SK-N-SH treated with all-trans-retinoic acid at 6 μM for 48 hours (cell line): Measurements from ENCODE around the gene DUSP11.

Experiments
- ARNTL ChIP-seq: fragments of 450-650 bp; formaldehyde crosslinking; IDR thresholded peaks from 2 replicates; pipeline ENCODE4 v1.5.0; 2020; ENCODE audit warnings: low read depth, mild to moderate bottlenecking, moderate library complexity, borderline replicate concordance
- CSDC2 ChIP-seq: fragments of 250-450 bp; sonication (Bioruptor Pico); IDR thresholded peaks from 2 replicates; pipeline ENCODE4 v1.5.0; 2020; ENCODE audit warnings: mild to moderate bottlenecking, moderate library complexity
- GLIS3 ChIP-seq: fragments of 250-450 bp; sonication (Bioruptor Pico); IDR thresholded peaks from 2 replicates; pipeline ENCODE4 v1.5.0; 2020; ENCODE audit warnings: mild to moderate bottlenecking, moderate library complexity
- ISL1 ChIP-seq: fragments of 250-450 bp; sonication (Bioruptor Pico); IDR thresholded peaks from 2 replicates; pipeline ENCODE4 v2.1.2; 2022; ENCODE audit warnings: mild to moderate bottlenecking, moderate library complexity
- SNAI2 ChIP-seq: fragments of 250-450 bp; sonication (Bioruptor Pico); IDR thresholded peaks from 2 replicates; pipeline ENCODE4 v1.5.0; 2020; ENCODE audit warnings: mild to moderate bottlenecking, moderate library complexity
- TOX ChIP-seq: fragments of 250-450 bp; sonication (Bioruptor Pico); IDR thresholded peaks from 2 replicates; pipeline ENCODE4 v1.8.0; 2021; ENCODE audit warnings: mild to moderate bottlenecking, moderate library complexity, borderline replicate concordance
- ZFP3 ChIP-seq: fragments of 250-450 bp; sonication (Bioruptor Pico); IDR thresholded peaks from 2 replicates; pipeline ENCODE4 v1.5.0; 2020; ENCODE audit warnings: mild to moderate bottlenecking, moderate library complexity
- ZFP30 ChIP-seq: fragments of 450-650 bp; formaldehyde crosslinking; IDR thresholded peaks from 2 replicates; pipeline ENCODE4 v1.5.0; 2022; ENCODE audit warnings: mild to moderate bottlenecking, moderate library complexity
- ZNF8 ChIP-seq: fragments of 450-650 bp; formaldehyde crosslinking; IDR thresholded peaks from 2 replicates; pipeline ENCODE4 v1.5.0; 2020; ENCODE audit warnings: mild to moderate bottlenecking, moderate library complexity
- TF ChIP-seq, protein P1 (sequence below): fragments of 250-450 bp; sonication (Bioruptor Pico); IDR thresholded peaks from 2 replicates; pipeline ENCODE4 v1.8.0; 2020; ENCODE audit warnings: mild to moderate bottlenecking, moderate library complexity, borderline replicate concordance
- TF ChIP-seq, protein P2 (sequence below): fragments of 250-450 bp; sonication (Bioruptor Pico); IDR thresholded peaks from 2 replicates; pipeline ENCODE4 v1.5.1; 2020; ENCODE audit warnings: low read depth, mild to moderate bottlenecking, moderate library complexity
- TF ChIP-seq, protein P3 (sequence below): fragments of 250-450 bp; sonication (Bioruptor Pico); IDR thresholded peaks from 2 replicates; pipeline ENCODE4 v1.5.0; 2020; ENCODE audit warnings: mild to moderate bottlenecking, moderate library complexity

DNA sequence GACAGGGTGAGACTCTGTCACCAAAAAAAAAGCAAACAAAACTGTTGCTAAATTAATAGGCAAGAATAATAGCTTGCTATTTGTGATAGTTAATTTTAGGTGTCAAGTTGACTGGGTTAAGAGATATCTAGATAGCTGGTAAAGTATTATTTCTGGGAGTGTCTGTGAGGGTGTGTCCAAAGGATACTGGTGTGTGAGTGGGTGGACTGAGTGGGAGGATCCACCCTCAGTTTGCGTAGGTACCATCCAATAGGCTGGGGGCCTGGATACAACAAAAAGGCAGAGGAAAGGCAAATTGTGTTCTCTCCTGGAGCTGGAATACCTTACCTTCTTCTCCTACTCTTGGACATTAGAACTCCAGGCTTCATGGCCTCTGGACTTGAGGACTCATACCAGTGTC lies 15.0 kb downstream of the DUSP11 start:
- no peak for TF ChIP-seq ZFP30 (CRISPR knock-in tag)
- TF ChIP-seq ZNF8: no peak
- TF ChIP-seq SNAI2 (CRISPR knock-in tag): no peak
- TF ChIP-seq TOX: no peak
- no peak for TF ChIP-seq ZFP3 (CRISPR knock-in tag)
- TF ChIP-seq, protein P1, sequence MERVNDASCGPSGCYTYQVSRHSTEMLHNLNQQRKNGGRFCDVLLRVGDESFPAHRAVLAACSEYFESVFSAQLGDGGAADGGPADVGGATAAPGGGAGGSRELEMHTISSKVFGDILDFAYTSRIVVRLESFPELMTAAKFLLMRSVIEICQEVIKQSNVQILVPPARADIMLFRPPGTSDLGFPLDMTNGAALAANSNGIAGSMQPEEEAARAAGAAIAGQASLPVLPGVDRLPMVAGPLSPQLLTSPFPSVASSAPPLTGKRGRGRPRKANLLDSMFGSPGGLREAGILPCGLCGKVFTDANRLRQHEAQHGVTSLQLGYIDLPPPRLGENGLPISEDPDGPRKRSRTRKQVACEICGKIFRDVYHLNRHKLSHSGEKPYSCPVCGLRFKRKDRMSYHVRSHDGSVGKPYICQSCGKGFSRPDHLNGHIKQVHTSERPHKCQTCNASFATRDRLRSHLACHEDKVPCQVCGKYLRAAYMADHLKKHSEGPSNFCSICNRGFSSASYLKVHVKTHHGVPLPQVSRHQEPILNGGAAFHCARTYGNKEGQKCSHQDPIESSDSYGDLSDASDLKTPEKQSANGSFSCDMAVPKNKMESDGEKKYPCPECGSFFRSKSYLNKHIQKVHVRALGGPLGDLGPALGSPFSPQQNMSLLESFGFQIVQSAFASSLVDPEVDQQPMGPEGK (CRISPR knock-in tag): no peak
- TF ChIP-seq, protein P2, sequence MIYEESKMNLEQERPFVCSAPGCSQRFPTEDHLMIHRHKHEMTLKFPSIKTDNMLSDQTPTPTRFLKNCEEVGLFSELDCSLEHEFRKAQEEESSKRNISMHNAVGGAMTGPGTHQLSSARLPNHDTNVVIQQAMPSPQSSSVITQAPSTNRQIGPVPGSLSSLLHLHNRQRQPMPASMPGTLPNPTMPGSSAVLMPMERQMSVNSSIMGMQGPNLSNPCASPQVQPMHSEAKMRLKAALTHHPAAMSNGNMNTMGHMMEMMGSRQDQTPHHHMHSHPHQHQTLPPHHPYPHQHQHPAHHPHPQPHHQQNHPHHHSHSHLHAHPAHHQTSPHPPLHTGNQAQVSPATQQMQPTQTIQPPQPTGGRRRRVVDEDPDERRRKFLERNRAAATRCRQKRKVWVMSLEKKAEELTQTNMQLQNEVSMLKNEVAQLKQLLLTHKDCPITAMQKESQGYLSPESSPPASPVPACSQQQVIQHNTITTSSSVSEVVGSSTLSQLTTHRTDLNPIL (CRISPR knock-in tag): no peak
- no peak for TF ChIP-seq ISL1
- no peak for TF ChIP-seq CSDC2 (CRISPR knock-in tag)
- no peak for TF ChIP-seq ARNTL
- TF ChIP-seq, protein P3, sequence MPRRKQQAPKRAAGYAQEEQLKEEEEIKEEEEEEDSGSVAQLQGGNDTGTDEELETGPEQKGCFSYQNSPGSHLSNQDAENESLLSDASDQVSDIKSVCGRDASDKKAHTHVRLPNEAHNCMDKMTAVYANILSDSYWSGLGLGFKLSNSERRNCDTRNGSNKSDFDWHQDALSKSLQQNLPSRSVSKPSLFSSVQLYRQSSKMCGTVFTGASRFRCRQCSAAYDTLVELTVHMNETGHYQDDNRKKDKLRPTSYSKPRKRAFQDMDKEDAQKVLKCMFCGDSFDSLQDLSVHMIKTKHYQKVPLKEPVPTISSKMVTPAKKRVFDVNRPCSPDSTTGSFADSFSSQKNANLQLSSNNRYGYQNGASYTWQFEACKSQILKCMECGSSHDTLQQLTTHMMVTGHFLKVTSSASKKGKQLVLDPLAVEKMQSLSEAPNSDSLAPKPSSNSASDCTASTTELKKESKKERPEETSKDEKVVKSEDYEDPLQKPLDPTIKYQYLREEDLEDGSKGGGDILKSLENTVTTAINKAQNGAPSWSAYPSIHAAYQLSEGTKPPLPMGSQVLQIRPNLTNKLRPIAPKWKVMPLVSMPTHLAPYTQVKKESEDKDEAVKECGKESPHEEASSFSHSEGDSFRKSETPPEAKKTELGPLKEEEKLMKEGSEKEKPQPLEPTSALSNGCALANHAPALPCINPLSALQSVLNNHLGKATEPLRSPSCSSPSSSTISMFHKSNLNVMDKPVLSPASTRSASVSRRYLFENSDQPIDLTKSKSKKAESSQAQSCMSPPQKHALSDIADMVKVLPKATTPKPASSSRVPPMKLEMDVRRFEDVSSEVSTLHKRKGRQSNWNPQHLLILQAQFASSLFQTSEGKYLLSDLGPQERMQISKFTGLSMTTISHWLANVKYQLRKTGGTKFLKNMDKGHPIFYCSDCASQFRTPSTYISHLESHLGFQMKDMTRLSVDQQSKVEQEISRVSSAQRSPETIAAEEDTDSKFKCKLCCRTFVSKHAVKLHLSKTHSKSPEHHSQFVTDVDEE (CRISPR knock-in tag): no peak
- no peak for TF ChIP-seq GLIS3
